Measurements from ENCODE around the gene C1QTNF1.
"Not testable (repeated sequence)": the region's sequence is repeated elsewhere in the genome, so short reads cannot be mapped to it uniquely, and the experiment has no call there.

- not testable (repeated sequence) for TF ChIP-seq CTCF (conservative IDR thresholded peaks at IDR 0.05; ENCODE audit: low read depth, low read length); EZH2phosphoT487 (IDR thresholded peaks at IDR 0.05; ENCODE audit: borderline replicate concordance, low read length)
Observed at GRCh38 chr17:79074121-79074648, 50.2 kb downstream of the C1QTNF1 start.

All from PC-3 (cell line).